ENCODE results near the gene PRPSAP1. TPM values are rescaled to one million over a fixed set of nuclear protein-coding genes. Genes with fewer than 3 reads are reported as not detected.
"Not testable (repeated sequence)": the region's sequence is repeated elsewhere in the genome, so short reads cannot be mapped to it uniquely, and the experiment has no call there.

PRPSAP1 gene
- total RNA-seq, 6 experiments from 2014 or later, result 32.6 to 37.4 (median 35.1) TPM

DNA sequence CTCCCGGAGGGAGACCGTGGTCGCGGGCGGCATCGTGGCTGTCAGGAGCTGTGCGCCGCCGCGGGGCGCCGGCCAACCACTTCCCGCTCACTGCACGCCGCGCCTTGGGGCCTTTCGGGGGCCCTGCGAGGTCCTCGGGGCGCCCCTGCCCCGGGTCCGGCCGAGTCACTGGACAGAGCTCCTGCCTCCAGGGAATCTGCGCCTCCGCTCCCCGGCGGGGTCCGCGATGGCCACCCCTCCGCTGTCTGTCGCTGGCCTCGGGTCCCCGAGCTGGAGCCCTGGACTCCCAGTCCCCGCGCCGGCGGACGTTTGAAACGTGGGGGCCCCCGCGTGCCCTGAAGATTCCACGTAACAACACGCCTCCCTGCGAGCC lies 45.8 kb downstream of the PRPSAP1 start, which contains the start of gene QRICH2:
TSS of gene QRICH2 (minus strand) at position 311 of the 373 bp plus-strand sequence. CDS start at position 33, 278 bp downstream.
- no peaks in the 10 kb centered on the region for H3K9me3 Mint-ChIP-seq
- no peak for TF ChIP-seq CTCF (IDR thresholded peaks at IDR 0.05)
- H3K4me3 Mint-ChIP-seq, result no peak within 1 kb of the TSS
- H3K27me3 Mint-ChIP-seq (ENCODE audit: insufficient read depth), result no peaks in the 10 kb centered on the region
- peaks cover 6% of the 10 kb centered on the region for H3K4me1 Mint-ChIP-seq (ENCODE audit: low read depth)
- no peak within 1 kb of the TSS for H3K27ac Mint-ChIP-seq
- H3K36me3 Mint-ChIP-seq (ENCODE audit: low read depth), result peaks cover 4% of the 10 kb centered on the region; the same call in 1 of the 2 replicates
- no peak for DNase-seq

DNA sequence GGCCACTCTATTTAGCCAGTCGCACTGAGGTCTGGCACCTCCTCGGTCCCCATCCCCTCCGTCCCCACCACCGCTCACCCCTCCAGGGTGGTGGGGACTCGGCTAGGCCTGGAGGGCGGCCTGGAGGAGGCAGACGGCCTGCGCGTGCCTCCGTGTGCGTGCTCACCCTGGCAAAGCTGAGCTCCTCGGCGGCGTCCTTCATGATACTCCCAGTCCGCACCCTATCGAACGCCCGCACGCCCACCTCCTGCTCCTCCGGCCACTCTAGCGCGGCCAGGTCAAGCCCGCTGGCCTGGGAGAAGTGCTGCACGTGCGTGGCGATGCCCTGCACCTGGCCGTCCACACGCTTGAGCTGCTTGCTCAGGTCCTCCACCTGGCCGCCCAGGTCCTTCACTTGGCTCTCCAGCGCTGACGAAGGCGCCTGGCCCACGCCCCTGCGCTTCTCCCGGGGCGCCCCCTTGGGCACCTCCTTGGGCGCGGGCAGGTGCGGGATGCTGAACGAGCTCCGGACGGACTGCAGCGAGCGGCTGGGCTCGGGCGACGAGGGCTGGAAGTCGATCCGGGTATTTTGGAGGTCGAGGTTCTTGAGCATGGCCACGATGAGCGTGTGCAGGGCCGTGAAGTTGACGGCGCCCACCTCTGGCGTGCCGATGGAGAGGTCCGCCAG lies 46.3 kb downstream of the PRPSAP1 start:
- Mint-ChIP-seq H3K4me1 (ENCODE audit: low read depth) (peaks cover 6% of the 10 kb centered on the region), H3K4me3 (no peak overlapping the region), H3K9me3 (no peaks in the 10 kb centered on the region), H3K27me3 (ENCODE audit: insufficient read depth) (no peaks in the 10 kb centered on the region), H3K27ac (no peak overlapping the region), H3K36me3 (ENCODE audit: low read depth) (peaks cover 4% of the 10 kb centered on the region; the same call in 1 of the 2 replicates)
- DNase-seq, result no peak
- no peak for TF ChIP-seq CTCF (IDR thresholded peaks at IDR 0.05)

DNA sequence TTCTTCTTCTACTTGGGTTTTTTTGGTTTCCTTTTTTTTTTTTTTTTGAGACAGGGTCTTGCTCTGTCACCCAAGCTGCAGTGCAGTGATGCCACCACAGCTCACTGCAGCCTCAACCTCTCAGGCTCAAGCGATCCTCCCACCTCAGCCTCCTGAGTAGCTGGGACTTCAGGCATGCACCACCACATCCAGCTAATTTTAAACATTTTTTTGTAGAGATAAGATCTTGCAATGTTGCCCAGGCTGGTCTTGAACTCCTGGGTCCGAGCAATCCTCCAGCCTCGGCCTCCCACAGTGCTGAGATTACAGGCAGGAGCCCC lies 48.6 kb downstream of the PRPSAP1 start:
- not testable (repeated sequence) for H3K4me3 Mint-ChIP-seq; H3K27ac Mint-ChIP-seq; H3K9me3 Mint-ChIP-seq; DNase-seq; H3K27me3 Mint-ChIP-seq (ENCODE audit: insufficient read depth); H3K36me3 Mint-ChIP-seq (ENCODE audit: low read depth); H3K4me1 Mint-ChIP-seq (ENCODE audit: low read depth)

DNA sequence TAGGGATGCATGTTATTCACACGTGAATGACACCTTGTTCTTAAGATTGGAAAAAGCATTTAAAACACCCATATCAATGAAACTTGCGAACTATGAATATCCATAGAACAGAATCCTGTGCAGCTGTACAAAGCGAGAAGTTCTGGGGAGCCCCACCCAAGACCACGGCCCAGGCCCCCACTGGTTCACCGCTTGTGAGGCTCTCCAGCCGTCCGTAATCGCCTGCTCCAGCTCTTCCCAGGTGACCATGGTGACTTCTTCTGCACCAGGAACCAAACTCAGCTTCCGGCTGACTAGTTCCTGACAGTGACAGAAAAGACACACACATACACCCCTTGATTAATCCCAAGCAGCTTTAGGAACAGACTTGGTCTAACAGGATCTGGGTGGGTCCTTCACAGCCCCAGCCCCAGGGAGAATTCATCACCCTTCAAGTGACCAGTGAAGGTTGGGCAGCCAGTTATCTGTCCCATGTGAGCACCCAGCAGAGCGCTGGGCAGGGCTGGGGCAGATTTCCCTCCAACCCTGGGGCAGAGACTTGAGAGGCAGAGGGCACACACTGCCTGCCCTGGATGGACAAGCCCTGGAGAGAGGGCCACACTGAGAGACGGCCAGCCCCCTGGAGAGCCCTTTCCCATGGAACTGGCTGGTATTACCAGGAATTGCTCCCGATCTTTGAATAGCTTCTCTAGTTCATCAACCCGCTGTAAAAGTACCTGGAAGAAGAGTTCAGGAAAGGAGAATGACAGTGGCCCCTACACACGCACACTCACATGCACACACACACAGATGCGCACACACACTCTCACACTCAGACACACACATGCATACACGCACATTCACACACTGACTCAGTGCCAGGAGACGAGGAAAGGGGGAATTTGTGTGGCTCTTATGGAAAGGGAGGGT lies 49.2 kb downstream of the PRPSAP1 start:
- no peak for DNase-seq
- Mint-ChIP-seq H3K27me3 (ENCODE audit: insufficient read depth) (no peaks in the 10 kb centered on the region), H3K4me1 (ENCODE audit: low read depth) (peaks cover 6% of the 10 kb centered on the region), H3K27ac (no peak overlapping the region), H3K36me3 (ENCODE audit: low read depth) (peaks cover 3% of the 10 kb centered on the region; the same call in 1 of the 2 replicates), H3K9me3 (no peaks in the 10 kb centered on the region), H3K4me3 (no peak overlapping the region)
- TF ChIP-seq CTCF (IDR thresholded peaks at IDR 0.05), result no peak

- Mint-ChIP-seq H3K4me1 (ENCODE audit: low read depth) (no peaks in the 10 kb centered on the region), H3K36me3 (ENCODE audit: low read depth) (peaks cover 13% of the 10 kb centered on the region; the same call in 1 of the 2 replicates), H3K4me3 (no peak overlapping the region), H3K27ac (no peak overlapping the region), H3K27me3 (ENCODE audit: insufficient read depth) (no peaks in the 10 kb centered on the region), H3K9me3 (no peaks in the 10 kb centered on the region)
- no peak for DNase-seq
- no peak for TF ChIP-seq CTCF (IDR thresholded peaks at IDR 0.05)
These were observed 56.3 kb downstream of the PRPSAP1 start for GRCh38 chr17:76297436-76297835.

- Mint-ChIP-seq H3K36me3 (ENCODE audit: low read depth) (peaks cover 15% of the 10 kb centered on the region; the same call in 1 of the 2 replicates), H3K9me3 (no peaks in the 10 kb centered on the region), H3K27me3 (ENCODE audit: insufficient read depth) (no peaks in the 10 kb centered on the region), H3K4me1 (ENCODE audit: low read depth) (no peaks in the 10 kb centered on the region), H3K27ac (no peak overlapping the region), H3K4me3 (no peak overlapping the region)
- TF ChIP-seq CTCF (IDR thresholded peaks at IDR 0.05), result no peak
- no peak for DNase-seq
These were observed 56.8 kb downstream of the PRPSAP1 start for GRCh38 chr17:76296889-76297288.

Measured in HFFc6 (cell line).